ENCODE data around the gene FAM222A.

DNA sequence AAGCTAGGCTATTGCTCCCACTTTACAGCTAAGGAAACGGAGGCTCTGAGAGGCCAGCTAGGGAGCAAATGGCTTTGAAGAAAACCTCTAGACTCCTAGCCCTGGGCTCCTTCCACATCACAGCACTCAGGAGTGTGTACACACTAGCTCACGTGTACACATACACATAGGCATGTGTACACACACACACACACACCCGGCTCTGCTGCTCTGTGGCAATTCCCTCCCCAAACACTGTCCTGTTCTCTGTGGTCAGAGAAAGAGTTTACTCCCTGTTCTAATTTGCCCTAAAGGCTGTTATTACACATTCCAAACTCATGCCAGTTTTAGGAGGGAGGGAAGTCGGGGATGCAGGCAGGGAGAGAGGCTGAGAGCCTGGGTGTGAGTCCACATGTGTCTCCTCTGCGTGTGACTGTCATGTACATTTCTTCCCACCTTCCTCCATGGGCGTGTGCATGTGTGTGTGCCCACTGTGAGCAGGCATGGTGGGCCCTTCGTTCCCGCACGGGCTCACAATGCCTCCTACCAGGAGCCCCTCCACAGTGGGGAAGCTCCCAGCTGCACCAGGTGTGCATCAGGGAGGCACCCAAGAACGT is 105.4 kb downstream of the FAM222A start:
- TF ChIP-seq, protein P1, sequence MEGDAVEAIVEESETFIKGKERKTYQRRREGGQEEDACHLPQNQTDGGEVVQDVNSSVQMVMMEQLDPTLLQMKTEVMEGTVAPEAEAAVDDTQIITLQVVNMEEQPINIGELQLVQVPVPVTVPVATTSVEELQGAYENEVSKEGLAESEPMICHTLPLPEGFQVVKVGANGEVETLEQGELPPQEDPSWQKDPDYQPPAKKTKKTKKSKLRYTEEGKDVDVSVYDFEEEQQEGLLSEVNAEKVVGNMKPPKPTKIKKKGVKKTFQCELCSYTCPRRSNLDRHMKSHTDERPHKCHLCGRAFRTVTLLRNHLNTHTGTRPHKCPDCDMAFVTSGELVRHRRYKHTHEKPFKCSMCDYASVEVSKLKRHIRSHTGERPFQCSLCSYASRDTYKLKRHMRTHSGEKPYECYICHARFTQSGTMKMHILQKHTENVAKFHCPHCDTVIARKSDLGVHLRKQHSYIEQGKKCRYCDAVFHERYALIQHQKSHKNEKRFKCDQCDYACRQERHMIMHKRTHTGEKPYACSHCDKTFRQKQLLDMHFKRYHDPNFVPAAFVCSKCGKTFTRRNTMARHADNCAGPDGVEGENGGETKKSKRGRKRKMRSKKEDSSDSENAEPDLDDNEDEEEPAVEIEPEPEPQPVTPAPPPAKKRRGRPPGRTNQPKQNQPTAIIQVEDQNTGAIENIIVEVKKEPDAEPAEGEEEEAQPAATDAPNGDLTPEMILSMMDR (IDR thresholded peaks at IDR 0.05; ENCODE audit: poor library complexity, severe bottlenecking) = no peak
- TF ChIP-seq, protein P2, sequence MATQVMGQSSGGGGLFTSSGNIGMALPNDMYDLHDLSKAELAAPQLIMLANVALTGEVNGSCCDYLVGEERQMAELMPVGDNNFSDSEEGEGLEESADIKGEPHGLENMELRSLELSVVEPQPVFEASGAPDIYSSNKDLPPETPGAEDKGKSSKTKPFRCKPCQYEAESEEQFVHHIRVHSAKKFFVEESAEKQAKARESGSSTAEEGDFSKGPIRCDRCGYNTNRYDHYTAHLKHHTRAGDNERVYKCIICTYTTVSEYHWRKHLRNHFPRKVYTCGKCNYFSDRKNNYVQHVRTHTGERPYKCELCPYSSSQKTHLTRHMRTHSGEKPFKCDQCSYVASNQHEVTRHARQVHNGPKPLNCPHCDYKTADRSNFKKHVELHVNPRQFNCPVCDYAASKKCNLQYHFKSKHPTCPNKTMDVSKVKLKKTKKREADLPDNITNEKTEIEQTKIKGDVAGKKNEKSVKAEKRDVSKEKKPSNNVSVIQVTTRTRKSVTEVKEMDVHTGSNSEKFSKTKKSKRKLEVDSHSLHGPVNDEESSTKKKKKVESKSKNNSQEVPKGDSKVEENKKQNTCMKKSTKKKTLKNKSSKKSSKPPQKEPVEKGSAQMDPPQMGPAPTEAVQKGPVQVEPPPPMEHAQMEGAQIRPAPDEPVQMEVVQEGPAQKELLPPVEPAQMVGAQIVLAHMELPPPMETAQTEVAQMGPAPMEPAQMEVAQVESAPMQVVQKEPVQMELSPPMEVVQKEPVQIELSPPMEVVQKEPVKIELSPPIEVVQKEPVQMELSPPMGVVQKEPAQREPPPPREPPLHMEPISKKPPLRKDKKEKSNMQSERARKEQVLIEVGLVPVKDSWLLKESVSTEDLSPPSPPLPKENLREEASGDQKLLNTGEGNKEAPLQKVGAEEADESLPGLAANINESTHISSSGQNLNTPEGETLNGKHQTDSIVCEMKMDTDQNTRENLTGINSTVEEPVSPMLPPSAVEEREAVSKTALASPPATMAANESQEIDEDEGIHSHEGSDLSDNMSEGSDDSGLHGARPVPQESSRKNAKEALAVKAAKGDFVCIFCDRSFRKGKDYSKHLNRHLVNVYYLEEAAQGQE (IDR thresholded peaks at IDR 0.05; ENCODE audit: borderline replicate concordance) = no peak
- TF ChIP-seq TAF1 (IDR thresholded peaks at IDR 0.05; ENCODE audit: low read depth) (no peak), MXI1 (conservative IDR thresholded peaks at IDR 0.05; ENCODE audit: poor library complexity, severe bottlenecking) (no peak)

All from neural cell (in vitro differentiated cells).